GM21825 (cell line): ENCODE measurements around the gene LRRC43.
"Not testable (repeated sequence)": the region's sequence is repeated elsewhere in the genome, so short reads cannot be mapped to it uniquely, and the experiment has no call there.

Source experiments
- ATAC-seq: cut with Tn5 transposase; IDR thresholded peaks from one replicate; pipeline ENCODE4 v1.9.1; 2021; ENCODE audit warnings: mild to moderate bottlenecking, moderate library complexity; ENCODE audit not compliant: unreplicated experiment

Gene LRRC43

DNA sequence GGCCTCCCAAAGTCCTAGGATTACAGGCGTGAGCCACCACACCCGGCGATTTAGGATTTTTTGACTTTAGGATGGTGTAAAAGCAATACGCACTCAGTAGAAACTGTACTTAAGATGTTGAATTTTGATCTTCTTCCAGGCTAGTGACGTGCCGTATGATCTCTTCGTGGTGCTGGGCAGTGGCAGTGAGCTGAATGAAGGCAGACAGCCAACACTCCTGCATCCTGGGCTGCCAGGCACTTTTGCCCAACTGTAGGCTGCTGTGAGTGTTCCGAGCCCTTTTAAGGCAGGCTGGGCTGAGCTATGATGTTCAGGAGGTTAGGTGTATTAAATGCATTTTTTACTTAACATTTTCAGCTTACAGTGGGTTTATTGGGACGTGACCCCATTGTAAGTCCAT, 30.2 kb upstream of the LRRC43 start:
- ATAC-seq = no peak

DNA sequence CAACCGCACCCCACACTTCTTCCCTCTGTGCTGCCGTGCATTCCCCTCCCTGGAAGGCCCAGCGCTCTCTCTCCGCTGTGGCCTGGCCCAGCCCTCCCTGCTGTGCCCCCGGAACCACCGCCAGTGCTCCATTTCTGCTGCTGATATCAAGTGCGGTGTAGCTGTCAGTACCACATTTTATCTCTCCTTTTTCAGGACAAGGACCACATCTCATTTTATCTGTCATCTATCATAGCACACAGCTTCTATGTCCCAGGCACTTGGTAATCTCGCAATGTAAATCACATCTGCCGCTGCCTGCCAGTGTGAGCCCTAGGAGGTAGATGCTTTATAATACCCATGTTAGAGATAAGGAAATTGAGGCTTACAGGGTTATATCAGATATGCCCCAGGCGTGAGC, 27.2 kb upstream of the LRRC43 start:
- no peak for ATAC-seq

DNA sequence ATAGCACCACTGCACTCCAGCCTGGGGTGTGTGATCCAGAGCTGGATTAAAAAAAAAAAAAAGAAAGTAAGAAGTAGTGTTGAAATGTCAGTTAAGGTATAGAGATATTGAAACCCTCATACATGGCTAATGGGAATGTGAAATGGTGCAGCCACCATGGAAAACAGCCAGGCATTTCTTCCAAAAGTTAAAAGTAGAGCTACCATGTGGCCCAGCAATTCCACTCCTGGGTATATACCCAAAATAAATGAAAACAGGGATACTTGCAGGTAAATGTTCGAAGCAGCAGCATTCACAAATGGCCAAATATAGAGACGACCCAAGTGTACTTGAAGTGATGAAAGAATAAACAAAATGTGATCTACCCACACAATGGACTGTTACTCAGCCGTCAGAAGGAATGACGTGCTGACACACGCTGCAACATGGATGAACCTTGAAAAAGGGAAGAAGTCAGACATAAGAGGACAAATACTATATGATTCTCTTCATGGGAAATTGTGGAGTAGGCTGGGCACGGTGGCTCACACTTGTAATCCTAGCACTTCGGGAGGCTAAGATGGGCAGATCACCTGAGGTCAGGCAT, 24.1 kb upstream of the LRRC43 start:
- ATAC-seq = no peak

DNA sequence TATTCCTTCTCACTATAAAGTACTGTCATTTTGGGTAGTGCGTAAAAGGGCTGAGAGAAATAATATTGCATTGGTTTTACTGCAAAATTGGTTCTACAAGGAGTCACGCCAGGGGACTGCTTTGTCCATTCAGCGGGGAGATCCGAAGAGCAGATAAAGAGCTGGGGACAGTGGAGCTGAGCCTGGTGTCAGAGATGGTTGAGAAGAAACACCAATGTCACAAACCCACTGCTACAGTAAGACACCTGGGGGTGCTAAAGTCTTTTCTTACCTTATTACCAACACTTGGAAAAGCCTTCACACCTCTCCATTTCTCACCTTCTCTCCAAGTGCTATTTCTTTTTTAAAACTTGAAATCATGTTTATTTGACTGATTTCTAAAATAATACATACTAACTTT, 23.0 kb upstream of the LRRC43 start:
- ATAC-seq = no peak

DNA sequence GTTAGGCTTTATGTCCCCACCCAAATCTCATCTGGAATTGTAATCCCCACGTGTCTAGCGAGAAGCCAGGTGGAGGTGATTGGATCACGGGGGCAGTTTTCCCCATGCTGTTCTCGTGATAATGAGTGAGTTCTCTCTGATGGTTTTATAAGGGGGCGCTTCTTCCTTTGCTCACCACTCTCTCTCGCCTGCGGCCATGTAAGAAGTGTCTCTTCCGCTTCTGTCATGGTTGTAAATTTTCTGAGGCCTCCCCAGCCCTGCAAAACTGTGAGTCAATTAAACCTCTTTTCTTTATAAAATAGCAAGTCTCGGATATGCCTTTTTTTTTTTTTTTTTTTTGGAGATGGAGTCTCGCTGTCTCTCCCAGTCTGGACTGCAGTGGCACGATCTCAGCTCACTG, 22.2 kb upstream of the LRRC43 start:
- no peak for ATAC-seq

DNA sequence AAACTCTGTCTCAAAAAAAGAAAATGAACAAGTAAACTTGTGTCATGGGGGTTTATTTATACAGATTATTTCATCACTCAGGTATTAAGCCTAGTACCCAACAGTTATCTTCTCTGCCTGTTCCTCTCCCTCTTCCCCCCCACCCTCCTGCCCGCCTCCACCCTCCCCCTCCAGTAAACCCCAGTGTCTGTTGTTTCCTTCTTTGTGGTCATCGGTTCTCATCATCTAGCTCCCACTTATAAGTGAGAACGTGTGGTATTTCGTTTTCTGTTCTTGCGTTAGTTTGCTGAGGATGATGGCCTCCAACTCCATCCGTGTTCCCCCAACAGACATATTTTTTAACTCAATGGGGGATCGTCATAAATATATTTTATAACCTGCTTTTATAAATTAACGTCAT, 21.2 kb upstream of the LRRC43 start:
- ATAC-seq = no peak

DNA sequence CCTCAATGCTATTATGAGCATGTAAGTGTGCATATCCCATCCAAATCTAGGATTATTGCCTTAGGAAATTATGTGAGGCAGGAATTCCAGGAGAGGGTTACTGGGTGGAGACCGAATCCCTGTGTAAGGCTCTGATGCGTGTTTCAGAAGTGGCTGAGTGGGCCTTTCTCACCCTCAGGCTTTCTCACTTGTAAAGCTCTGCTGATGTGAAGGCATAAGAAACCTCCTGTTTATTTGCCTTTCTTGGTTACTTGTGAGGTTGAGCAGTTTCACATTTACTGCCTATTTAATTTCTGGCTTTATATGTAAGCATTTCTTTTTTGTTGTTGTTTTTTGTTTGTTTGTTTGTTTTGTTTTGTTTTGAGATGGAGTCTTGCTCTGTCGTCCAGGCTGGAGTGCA, 19.9 kb upstream of the LRRC43 start:
- no peak for ATAC-seq

DNA sequence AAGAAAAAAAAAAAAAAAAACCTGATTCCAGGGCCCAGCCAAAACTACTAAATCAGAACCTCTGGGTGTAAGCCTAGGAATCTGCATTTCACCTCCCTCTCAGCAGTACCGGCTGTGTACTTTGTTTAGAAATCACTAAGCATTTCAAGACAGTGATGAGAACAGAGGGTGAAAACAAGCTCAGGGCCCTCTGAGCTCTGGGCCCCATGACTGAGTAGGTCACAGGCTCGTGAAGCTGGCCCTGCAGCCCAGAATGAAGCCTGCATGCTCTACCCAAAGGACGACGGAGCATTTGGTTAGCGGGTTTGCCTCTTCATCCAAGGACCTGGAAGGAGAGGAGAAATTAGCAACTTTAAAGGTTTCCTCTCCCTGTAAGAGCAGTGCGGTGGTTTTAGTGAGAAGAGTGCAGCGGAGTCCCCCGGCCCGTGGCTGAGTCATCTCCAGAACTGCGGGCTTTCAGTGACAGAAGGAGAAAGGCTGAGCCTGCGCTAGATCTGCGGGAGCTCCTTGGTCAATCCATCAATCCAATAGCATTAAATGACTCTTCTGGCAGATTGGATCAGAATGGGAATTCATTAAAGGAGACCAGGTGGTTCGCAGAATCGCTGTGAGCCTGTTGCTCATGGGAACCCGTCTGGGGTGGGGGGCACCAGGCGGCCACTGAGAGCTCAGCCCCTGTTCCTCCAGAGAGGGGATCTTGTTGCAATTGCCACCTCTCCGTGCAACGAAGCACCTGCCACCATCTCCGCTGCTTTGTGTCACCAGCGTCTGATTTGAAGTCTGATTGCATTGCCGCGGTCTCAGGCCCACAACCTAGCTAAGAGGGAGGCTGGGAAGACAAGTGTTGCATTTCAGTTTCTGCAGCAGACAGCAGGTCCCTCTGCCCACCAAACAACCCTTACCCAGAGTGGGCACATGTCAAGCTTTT, 16.2 kb upstream of the LRRC43 start:
- ATAC-seq = no peak

DNA sequence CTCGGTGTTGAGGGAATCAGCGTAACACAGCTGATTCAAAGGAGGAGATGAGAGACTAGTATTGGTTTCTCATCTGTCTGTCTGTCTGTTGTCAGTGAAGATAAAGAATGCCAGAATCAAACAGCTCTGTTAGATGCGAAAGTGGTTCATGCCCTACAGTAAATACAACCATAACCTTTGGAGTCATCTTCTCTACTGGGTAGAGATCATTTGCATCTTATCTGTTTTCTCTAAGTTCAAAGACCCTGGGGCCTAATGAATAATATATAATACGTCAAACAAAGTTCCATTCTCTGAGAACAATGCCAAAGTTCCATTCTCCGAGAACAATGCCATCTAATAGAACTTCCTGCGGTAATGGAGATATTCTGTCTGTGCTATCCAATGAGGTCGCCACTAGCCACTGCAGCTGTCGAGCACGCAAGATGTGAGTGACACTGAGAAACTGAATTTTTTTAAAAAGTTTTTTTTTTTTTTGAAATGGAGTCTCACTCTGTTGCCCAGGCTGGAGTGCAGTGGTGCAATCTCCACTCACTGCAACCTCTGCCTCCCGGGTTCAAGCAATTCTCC, 15.5 kb upstream of the LRRC43 start:
- ATAC-seq = no peak

DNA sequence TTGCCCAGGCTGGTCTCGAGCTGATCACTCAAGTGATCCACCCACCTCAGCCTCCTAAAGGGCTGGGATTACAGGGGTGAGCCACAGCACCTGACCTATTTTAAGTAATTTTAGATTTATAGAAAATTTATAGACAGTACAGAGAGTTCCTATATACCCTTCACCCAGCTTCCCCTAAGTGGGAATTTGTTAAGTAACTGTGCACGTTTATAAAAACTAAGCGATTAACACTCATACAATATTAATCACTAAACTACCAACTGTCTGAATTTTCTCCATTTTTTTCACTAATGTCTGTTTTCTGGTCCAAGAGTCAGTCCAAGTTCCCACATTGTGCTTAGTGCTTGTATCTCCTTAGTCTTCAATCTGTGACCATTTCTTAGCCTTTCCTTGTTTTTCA, 14.4 kb upstream of the LRRC43 start:
- ATAC-seq = no peak

DNA sequence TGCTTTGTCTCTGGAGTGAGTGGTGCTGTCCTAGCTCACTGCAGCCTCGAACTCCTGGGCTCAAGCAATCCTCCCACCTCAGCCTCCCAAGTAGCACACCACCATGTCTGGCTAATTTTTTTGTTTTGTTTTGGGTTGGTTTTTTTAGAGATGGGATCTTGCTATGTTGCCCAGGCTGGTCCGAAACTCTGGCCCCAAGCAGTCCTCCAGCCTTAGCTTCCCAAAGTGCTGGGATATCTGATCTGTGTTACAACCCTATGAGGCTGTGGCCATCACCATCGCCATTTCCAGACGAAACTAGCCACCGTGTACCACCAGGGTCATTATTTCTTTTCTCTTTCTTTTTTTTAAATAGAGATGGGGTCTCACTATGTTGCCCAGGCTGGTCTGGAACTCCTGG, 11.5 kb upstream of the LRRC43 start:
- ATAC-seq = no peak

DNA sequence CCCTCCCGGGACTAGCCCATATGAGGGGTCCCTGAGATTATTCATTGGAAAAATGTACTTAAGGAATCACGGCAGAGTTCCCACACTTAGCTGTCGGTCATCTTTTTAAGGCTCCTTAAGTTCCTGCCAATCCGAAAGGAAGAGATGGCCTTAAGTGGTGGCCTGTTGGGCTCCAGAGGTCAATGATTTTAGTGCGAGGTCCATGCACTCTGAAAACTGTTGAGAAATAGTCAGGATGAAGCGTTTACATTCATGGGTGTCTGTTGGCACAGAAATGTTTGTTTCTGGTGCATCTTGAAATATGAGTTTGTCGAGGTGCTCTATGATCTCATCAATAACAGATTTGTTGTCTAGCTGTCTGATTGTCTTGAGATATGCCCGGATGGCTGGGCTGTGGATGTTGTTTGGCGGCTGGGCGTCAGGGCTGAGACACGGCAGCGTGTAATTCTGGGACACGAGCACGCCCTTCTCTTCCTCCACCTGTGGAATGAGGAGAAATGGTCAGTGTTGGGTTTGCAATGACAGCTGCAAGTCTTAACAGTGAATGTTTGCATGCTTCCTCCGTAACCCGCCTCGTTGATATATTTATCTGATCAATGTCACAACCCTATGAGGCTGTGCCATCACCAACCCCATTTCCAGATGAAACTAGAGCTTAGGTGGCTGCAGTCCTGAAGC, 10.5 kb upstream of the LRRC43 start:
- ATAC-seq = no peak

DNA sequence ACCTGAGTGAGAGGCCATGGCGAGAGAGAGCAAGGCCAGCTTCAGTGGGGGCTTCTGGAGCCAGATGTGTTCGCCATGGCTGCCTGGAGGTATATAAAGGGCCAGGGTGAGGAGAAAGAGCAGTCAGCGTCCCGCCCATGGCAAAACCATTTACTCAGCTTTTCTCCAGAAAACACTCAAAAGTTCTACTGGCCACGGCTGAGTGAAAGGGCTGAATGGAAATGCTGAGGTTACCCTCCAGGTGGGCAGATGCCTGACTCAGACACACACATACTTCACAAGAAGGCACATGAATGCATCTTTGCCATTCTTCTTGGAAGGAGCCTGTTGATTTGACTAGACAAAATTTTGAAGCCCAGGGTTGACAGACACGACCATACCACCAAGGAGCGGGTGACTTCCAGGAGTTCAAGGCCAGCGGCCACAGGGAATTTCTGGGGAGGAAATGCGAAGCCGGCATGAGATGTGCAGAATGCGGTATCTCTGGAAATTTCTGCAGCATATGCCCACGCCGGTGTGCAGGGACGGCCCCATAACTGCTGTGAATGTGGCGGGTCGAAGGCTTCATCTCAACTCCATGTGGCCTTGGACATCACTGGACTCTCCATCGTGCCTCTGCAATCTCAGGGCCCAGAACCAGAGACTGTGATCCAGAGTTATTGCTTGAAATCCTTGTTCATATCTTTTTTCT, 8.6 kb upstream of the LRRC43 start, which contains the start of gene IL31:
TSS of gene IL31 (minus strand) at position 67 of the 691 bp plus-strand sequence. CDS start at position 18, 49 bp downstream.
- no peak for ATAC-seq

DNA sequence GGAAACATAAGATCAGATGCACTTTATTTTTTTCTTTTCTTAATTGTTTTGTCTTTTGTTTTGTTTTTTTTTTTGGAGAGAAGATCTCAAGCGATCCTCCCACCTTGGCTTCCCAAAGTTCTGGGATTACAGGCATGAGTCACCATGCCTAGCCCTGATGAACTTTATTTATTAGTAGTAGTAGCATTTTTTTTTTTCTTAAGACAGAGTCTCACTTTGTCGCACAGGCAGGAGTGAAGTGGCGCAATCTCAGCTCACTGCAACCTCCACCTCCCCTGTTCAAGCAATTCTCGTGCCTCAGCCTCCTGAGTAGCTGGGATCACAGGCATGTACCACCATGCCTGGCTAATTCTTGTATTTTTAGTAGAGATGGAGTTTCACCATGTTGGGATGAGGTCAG, 6.5 kb upstream of the LRRC43 start:
- not testable (repeated sequence) for ATAC-seq

DNA sequence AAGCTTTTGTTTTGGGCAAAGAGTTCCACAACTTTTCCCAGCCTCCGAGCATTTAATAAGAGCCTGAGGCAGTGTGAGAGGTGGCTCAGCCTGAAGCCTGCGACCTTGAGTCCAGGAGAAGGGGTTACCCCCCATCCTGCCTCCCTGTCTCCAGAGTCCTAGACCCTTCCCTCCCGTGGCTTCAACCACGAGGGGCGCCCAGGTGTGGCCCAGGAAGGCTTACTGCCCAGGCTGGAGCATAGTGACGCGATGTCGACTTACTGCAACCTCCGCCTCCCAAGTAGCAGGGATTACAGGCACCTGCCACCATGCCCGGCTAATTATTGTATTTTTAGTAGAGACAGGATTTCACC, 641 bp downstream of the LRRC43 start:
- no peak for ATAC-seq

DNA sequence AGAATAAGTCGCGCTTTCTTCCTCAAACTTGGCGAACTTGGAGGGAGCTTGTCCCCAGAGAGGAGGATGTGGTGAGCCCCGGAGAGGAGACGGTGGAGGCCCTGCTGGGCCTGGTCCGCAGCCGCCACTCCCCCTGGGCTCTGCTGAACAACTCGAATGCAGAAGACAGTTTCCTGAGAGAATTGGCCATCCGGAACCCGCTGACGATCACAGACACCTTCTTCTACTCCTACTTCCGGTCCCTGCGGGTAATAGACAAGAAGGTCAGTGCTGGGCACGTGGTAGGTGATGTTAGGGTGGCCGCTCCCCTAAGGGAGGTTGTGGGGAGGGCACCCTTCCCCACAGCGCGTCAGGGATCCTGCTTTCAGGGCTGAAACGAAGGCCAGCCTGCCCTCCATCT, 1.6 kb downstream of the LRRC43 start:
- no peak for ATAC-seq

DNA sequence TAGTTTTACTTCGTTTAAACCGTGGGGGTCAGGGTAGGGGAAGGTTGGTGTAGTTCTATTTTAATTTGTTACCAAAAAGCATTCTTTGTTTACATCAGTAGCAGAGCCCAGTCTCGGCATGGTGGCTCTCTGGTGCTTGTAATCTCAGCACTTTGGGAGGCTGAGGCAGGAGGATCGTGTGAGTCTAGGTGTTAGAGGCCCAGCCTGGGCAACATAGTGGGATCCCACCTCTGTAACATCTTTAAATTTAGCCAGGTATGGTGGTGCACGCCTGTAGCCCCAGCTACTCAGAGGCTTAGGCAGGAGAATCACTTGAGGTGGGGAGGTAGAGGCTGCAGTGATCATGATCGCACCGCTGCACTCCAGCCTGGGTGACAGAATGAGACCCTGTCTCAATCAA, 2.2 kb downstream of the LRRC43 start:
- no peak for ATAC-seq

DNA sequence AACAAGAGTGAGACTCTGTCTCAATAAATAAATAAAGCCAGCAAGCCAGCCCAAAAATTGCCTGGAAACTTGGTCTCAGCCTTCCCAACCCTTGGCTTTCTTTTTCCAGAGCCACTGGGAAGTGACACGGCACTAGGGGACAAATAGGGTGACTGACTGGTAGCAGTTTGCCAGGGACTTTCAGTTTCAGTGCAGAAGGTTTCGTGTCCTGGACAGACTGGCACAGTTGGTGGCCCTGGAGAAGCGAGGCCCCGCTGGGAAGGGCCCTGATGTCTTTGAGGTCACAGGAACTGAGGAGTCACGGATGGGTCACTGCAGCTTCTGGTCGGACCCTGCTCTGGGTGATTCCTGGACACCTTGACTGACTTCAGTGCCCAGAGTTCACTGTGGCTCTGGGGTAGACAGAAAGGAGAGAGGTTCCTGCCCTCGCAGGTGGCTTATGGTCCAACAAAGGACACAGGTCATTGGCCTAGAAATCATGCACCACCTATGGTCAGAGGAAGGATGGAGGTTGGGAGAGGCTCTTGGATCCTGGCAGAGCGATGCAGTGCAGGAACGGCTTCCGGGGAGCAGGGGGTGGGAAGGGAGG, 2.7 kb downstream of the LRRC43 start:
- no peak for ATAC-seq

DNA sequence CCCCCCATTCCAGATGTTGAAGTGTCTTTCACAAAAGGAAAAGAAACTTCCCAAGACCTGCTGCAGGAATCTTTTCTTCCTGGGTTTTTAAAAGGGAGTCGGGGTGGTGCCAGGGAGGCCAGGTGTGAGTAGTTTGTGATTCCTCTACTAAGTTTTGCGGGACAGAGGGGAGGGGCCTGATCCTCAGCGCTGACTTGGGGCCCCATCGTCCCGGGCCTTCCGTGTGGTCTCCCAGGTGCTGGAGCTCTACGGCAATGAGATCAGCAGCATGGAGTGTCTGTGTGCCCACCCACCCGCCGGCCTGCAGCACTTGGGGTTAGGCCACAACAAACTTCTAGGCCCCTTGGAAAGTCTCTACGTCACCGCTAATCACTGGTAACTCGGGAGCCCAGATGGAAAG, 4.5 kb downstream of the LRRC43 start:
- ATAC-seq = no peak

DNA sequence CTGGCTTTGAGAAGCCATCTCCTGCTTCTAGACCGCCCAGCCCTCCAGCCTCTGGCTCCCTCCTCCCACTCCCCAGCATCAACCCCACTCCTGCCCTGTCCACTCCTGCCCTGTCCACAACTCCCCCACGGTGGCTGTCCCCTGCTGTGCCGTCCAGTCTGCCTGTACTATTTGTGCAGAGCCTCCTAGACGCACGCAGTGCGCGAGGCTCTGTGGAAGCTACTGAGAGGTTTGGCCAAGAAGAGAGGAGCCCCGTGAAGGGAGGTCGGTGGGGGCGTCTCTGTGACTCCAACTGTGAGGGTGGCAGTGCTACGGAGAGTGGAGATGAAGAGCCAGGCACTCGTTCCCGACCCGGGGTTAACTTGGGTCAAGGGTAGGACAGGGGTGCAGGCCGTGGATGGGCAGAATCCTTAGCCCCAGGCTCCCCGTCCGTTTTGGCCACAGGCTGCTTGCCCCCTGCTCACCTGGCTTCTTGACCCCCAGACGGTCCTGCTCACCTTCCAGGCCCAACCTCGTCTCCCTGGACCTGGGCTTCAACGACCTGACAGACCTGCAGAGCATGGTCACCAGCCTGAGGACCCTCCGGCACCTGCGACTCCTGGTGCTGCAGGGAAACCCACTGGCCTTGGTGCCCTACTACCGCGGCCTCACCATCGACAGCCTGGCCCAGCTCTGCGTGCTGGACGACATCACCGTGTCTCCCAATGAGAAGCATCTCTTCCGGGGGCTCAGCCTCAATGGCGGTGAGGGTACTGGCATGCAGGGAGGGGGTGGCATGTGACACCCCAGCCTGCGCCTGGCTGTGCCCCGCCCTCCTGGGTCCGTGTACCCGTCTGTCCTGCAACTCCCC, 6.9 kb downstream of the LRRC43 start:
- ATAC-seq = no peak
